Mesendoderm (in vitro differentiated cells): ENCODE measurements around the gene CPT1C.

Experiments
- DNase-seq: peaks from one replicate; pipeline ENCODE4 v3.0.0; 2013
- H2AK5ac ChIP-seq: 2 replicates; pipeline ENCODE4 v1.6.1; 2013; ENCODE audit warnings: low read length, inconsistent platforms
- H2BK120ac ChIP-seq: 2 replicates; pipeline ENCODE4 v1.6.1; 2013; ENCODE audit warnings: low read depth, mild to moderate bottlenecking, low read length, moderate library complexity, mixed read lengths
- H2BK15ac ChIP-seq: replicated peaks from 2 replicates; pipeline ENCODE4 v1.6.1; 2013; ENCODE audit warnings: low read depth, mild to moderate bottlenecking, moderate library complexity
- H2BK5ac ChIP-seq: 2 replicates; pipeline ENCODE4 v1.6.1; 2013; ENCODE audit warnings: low read length, inconsistent platforms
- H3K18ac ChIP-seq: 2 replicates; pipeline ENCODE4 v1.6.1; 2013; ENCODE audit warnings: mild to moderate bottlenecking, low read length, mixed read lengths
- H3K23ac ChIP-seq: one replicate; pipeline ENCODE4 v1.6.1; 2013; ENCODE audit warnings: low read length
- H3K27ac ChIP-seq: 2 replicates; pipeline ENCODE4 v1.5.1; 2013; ENCODE audit warnings: low read depth, mild to moderate bottlenecking, inconsistent platforms, low read length, moderate library complexity
- H3K27me3 ChIP-seq: 2 replicates; pipeline ENCODE4 v1.6.1; 2013; ENCODE audit warnings: low read length, control low read depth, mild to moderate bottlenecking, inconsistent platforms; ENCODE audit not compliant: insufficient read depth, poor library complexity
- H3K36me3 ChIP-seq: 2 replicates; pipeline ENCODE4 v1.6.1; 2013; ENCODE audit warnings: low read length, inconsistent platforms; ENCODE audit not compliant: control insufficient read depth, insufficient read depth
- H3K4ac ChIP-seq: one replicate; pipeline ENCODE4 v1.6.1; 2013; ENCODE audit warnings: low read depth, mild to moderate bottlenecking, low read length, moderate library complexity
- H3K4me1 ChIP-seq: 2 replicates; pipeline ENCODE4 v1.6.1; 2013; ENCODE audit warnings: low read depth, low read length, inconsistent platforms; ENCODE audit not compliant: control insufficient read depth
- H3K4me2 ChIP-seq: 2 replicates; pipeline ENCODE4 v1.6.1; 2013; ENCODE audit warnings: low read length
- H3K4me3 ChIP-seq: 2 replicates; pipeline ENCODE4 v1.5.1; 2013; ENCODE audit warnings: mild to moderate bottlenecking, low read length
- H3K56ac ChIP-seq: one replicate; pipeline ENCODE4 v1.6.1; 2013; ENCODE audit warnings: low read length
- H3K79me1 ChIP-seq: 2 replicates; pipeline ENCODE4 v1.6.1; 2013; ENCODE audit warnings: low read length, inconsistent platforms
- H3K79me2 ChIP-seq: 2 replicates; pipeline ENCODE4 v1.6.1; 2013; ENCODE audit warnings: mild to moderate bottlenecking, low read length; ENCODE audit not compliant: control insufficient read depth, insufficient read depth
- H3K9ac ChIP-seq: 2 replicates; pipeline ENCODE4 v1.6.1; 2013; ENCODE audit warnings: low read length, inconsistent platforms
- H4K5ac ChIP-seq: one replicate; pipeline ENCODE4 v1.6.1; 2013; ENCODE audit warnings: low read length
- H4K8ac ChIP-seq: one replicate; pipeline ENCODE4 v1.6.1; 2013; ENCODE audit warnings: low read depth, mild to moderate bottlenecking, control low read depth, low read length, moderate library complexity
- WGBS: extraction: QIAGEN DNeasy Blood & Tissue Kit; methylation state at CpG from one replicate; pipeline ENCODE4 v1.1.7; 2013; ENCODE audit warnings: low lambda C conversion rate, missing lambda C conversion rate; ENCODE audit not compliant: insufficient coverage; ENCODE audit errors: extremely low coverage; 5-methylcytosine and 5-hydroxymethylcytosine counted together

Gene CPT1C

GRCh38 chr19:49699364-49699763, 8.4 kb downstream of the CPT1C start:
- Histone ChIP-seq H3K56ac (no peak overlapping the region), H3K18ac (no peak overlapping the region), H4K5ac (no peak overlapping the region), H3K27me3 (no peaks in the 10 kb centered on the region), H3K27ac (no peak overlapping the region), H2BK5ac (no peak overlapping the region), H2AK5ac (no peak overlapping the region), H4K8ac (no peak overlapping the region), H3K79me2 (no peaks in the 10 kb centered on the region), H2BK15ac (no peak overlapping the region), H3K4me3 (no peak overlapping the region), H3K4me2 (no peak overlapping the region), H2BK120ac (no peak overlapping the region), H3K9ac (no peak overlapping the region), H3K79me1 (no peaks in the 10 kb centered on the region), H3K23ac (no peak overlapping the region), H3K4me1 (no peaks in the 10 kb centered on the region), H3K36me3 (no peaks in the 10 kb centered on the region), H3K4ac (no peak overlapping the region)
- WGBS = no CpG with 5 or more reads among the region's 5 CpGs
- DNase-seq = no peak

- H3K4me1 ChIP-seq = no peaks in the 10 kb centered on the region
- no peak overlapping the region for H3K23ac ChIP-seq
- no CpG with 5 or more reads among the region's 11 CpGs for WGBS
- H3K4me2 ChIP-seq = no peak overlapping the region
- no peak overlapping the region for H2BK15ac ChIP-seq
- no peak overlapping the region for H3K4me3 ChIP-seq
- no peak overlapping the region for H2AK5ac ChIP-seq
- H4K5ac ChIP-seq = no peak overlapping the region
- H3K79me2 ChIP-seq = no peaks in the 10 kb centered on the region
- H2BK120ac ChIP-seq = no peak overlapping the region
- H3K9ac ChIP-seq = no peak overlapping the region
- no peak overlapping the region for H3K56ac ChIP-seq
- H3K4ac ChIP-seq = no peak overlapping the region
- H3K36me3 ChIP-seq = no peaks in the 10 kb centered on the region
- no peak overlapping the region for H3K18ac ChIP-seq
- H3K27me3 ChIP-seq = no peaks in the 10 kb centered on the region
- H3K79me1 ChIP-seq = no peaks in the 10 kb centered on the region
- no peak overlapping the region for H4K8ac ChIP-seq
- DNase-seq = no peak
- H3K27ac ChIP-seq = no peak overlapping the region
- H2BK5ac ChIP-seq = no peak overlapping the region
These were observed 9.6 kb downstream of the CPT1C start for GRCh38 chr19:49700563-49700962.

- H2BK5ac ChIP-seq = no peak overlapping the region
- H3K27ac ChIP-seq = no peak overlapping the region
- H2BK15ac ChIP-seq = no peak overlapping the region
- H3K79me1 ChIP-seq = no peaks in the 10 kb centered on the region
- no peak overlapping the region for H4K5ac ChIP-seq
- no peak for DNase-seq
- 100% methylated on average over 3 of the region's 40 CpGs for WGBS
- no peaks in the 10 kb centered on the region for H3K36me3 ChIP-seq
- H3K27me3 ChIP-seq = no peaks in the 10 kb centered on the region
- H2BK120ac ChIP-seq = no peak overlapping the region
- no peak overlapping the region for H3K9ac ChIP-seq
- no peak overlapping the region for H3K4me2 ChIP-seq
- no peak overlapping the region for H3K18ac ChIP-seq
- H3K79me2 ChIP-seq = no peaks in the 10 kb centered on the region
- H2AK5ac ChIP-seq = no peak overlapping the region
- no peaks in the 10 kb centered on the region for H3K4me1 ChIP-seq
- no peak overlapping the region for H3K4ac ChIP-seq
- no peak overlapping the region for H3K56ac ChIP-seq
- H3K4me3 ChIP-seq = no peak overlapping the region
- no peak overlapping the region for H3K23ac ChIP-seq
- no peak overlapping the region for H4K8ac ChIP-seq
These were observed 10.4 kb downstream of the CPT1C start for GRCh38 chr19:49701271-49701786.

GRCh38 chr19:49704888-49705642, 14.1 kb downstream of the CPT1C start:
- H2BK120ac ChIP-seq = no peak overlapping the region
- no peak overlapping the region for H4K5ac ChIP-seq
- H3K4me3 ChIP-seq = no peak overlapping the region
- H3K4me1 ChIP-seq = no peaks in the 10 kb centered on the region
- no peak overlapping the region for H3K4me2 ChIP-seq
- H3K27me3 ChIP-seq = no peaks in the 10 kb centered on the region
- H2AK5ac ChIP-seq = no peak overlapping the region
- H3K79me2 ChIP-seq = no peaks in the 10 kb centered on the region
- no peak overlapping the region for H3K9ac ChIP-seq
- no peak overlapping the region for H3K4ac ChIP-seq
- no peak overlapping the region for H2BK15ac ChIP-seq
- H3K23ac ChIP-seq = no peak overlapping the region
- WGBS = no CpG with 5 or more reads among the region's 22 CpGs
- H4K8ac ChIP-seq = no peak overlapping the region
- no peak overlapping the region for H3K27ac ChIP-seq
- H3K18ac ChIP-seq = no peak overlapping the region
- no peak for DNase-seq
- H2BK5ac ChIP-seq = no peak overlapping the region
- H3K36me3 ChIP-seq = no peaks in the 10 kb centered on the region
- no peak overlapping the region for H3K56ac ChIP-seq
- H3K79me1 ChIP-seq = no peaks in the 10 kb centered on the region

- Histone ChIP-seq H3K18ac (no peak overlapping the region), H3K27ac (no peak overlapping the region), H4K5ac (no peak overlapping the region), H3K4me3 (no peak overlapping the region), H3K79me2 (no peaks in the 10 kb centered on the region), H3K56ac (no peak overlapping the region), H3K79me1 (no peaks in the 10 kb centered on the region), H3K4ac (no peak overlapping the region), H3K23ac (no peak overlapping the region), H3K4me2 (no peak overlapping the region), H3K9ac (no peak overlapping the region), H3K36me3 (no peaks in the 10 kb centered on the region), H2BK5ac (no peak overlapping the region), H2BK120ac (no peak overlapping the region), H2BK15ac (no peak overlapping the region), H3K27me3 (no peaks in the 10 kb centered on the region), H4K8ac (no peak overlapping the region), H2AK5ac (no peak overlapping the region), H3K4me1 (no peaks in the 10 kb centered on the region)
- no peak for DNase-seq
- no CpG with 5 or more reads among the region's 16 CpGs for WGBS
These were observed 15.0 kb downstream of the CPT1C start for GRCh38 chr19:49705919-49706318.
